ENCODE results near the gene AIG1. TPM values are rescaled to one million over a fixed set of nuclear protein-coding genes. Genes with fewer than 3 reads are reported as not detected.

The AIG1 gene
- total RNA-seq, 1 donor from 2014 or later = 32.2 TPM

DNA sequence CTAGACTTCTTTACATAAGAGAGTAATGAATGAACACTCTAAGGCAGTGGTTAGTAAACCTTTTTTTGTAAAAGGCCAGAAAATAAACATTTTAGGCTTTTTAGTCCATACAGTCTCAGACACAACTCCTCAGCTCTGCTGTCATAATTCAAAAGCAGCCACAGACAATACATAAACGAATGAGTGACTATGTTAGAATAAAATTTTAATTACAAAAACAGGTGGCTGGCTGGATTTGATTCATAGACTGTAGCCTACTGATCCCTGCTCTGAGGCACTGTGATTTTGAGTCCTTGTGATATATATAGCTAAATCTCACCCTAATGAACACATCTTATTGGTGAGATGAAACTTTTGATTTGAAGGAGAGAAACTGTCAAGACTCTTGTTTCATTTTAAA lies 155.1 kb downstream of the AIG1 start:
- TF ChIP-seq, protein P1, sequence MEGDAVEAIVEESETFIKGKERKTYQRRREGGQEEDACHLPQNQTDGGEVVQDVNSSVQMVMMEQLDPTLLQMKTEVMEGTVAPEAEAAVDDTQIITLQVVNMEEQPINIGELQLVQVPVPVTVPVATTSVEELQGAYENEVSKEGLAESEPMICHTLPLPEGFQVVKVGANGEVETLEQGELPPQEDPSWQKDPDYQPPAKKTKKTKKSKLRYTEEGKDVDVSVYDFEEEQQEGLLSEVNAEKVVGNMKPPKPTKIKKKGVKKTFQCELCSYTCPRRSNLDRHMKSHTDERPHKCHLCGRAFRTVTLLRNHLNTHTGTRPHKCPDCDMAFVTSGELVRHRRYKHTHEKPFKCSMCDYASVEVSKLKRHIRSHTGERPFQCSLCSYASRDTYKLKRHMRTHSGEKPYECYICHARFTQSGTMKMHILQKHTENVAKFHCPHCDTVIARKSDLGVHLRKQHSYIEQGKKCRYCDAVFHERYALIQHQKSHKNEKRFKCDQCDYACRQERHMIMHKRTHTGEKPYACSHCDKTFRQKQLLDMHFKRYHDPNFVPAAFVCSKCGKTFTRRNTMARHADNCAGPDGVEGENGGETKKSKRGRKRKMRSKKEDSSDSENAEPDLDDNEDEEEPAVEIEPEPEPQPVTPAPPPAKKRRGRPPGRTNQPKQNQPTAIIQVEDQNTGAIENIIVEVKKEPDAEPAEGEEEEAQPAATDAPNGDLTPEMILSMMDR (IDR thresholded peaks at IDR 0.05) = no peak
- H3K36me3 Mint-ChIP-seq (ENCODE audit: low read depth) = peaks cover 5% of the 10 kb centered on the region
- no peaks in the 10 kb centered on the region for H3K4me1 Mint-ChIP-seq (ENCODE audit: low read depth)
- no peak for DNase-seq (ENCODE audit: low spot score)
- no peaks in the 10 kb centered on the region for H3K9me3 Mint-ChIP-seq (ENCODE audit: low read depth)
- no peak overlapping the region for H3K27ac Mint-ChIP-seq (ENCODE audit: unreplicated experiment)
- H3K4me3 Mint-ChIP-seq (ENCODE audit: unreplicated experiment) = no peak overlapping the region
- no peaks in the 10 kb centered on the region for H3K27me3 Mint-ChIP-seq (ENCODE audit: low read depth)

DNA sequence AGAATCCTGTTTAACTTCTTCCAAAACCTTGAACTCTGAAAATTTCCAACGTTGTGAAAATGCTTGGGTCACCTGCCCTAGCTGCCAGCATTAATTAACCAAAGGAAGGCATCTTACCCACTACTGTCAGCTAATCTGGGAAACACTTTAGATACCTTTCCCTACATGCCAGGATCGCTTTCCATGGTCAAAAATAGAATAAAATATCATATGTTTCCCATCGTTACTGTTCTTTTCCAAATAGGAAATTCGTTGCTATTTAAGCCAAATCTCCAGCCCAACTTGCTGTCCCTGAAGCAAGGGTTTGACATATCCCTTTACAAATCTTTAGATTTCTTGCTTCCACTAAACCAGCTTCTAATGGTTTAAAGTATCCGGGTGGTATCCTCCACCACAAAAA lies 157.5 kb downstream of the AIG1 start:
- H3K4me3 Mint-ChIP-seq (ENCODE audit: unreplicated experiment) = no peak overlapping the region
- no peaks in the 10 kb centered on the region for H3K27me3 Mint-ChIP-seq (ENCODE audit: low read depth)
- H3K36me3 Mint-ChIP-seq (ENCODE audit: low read depth) = peaks cover 5% of the 10 kb centered on the region
- no peaks in the 10 kb centered on the region for H3K9me3 Mint-ChIP-seq (ENCODE audit: low read depth)
- H3K27ac Mint-ChIP-seq (ENCODE audit: unreplicated experiment) = no peak overlapping the region
- TF ChIP-seq, protein P1 (IDR thresholded peaks at IDR 0.05) = no peak
- no peak for DNase-seq (ENCODE audit: low spot score)
- H3K4me1 Mint-ChIP-seq (ENCODE audit: low read depth) = peaks cover 3% of the 10 kb centered on the region

DNA sequence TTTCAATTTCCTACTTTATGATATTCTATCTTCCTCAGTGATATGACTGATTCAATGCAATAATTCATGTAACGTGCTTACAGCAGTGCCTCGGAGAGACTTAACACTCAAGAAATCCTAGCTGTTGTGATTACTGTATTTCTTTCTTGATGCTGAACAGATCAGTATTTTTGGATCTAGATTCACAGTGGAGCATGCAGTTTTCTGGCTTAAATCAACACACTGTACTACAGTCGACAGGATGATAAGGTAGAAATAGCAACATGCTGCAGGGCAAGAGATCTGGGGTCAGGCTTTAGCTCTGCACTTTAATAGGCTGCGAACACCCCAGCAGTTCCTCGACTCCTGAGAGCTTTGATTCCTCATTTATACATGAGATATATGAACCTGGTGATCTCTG lies 161.0 kb downstream of the AIG1 start:
- Mint-ChIP-seq H3K27me3 (ENCODE audit: low read depth) (no peaks in the 10 kb centered on the region), H3K9me3 (ENCODE audit: low read depth) (no peaks in the 10 kb centered on the region), H3K27ac (ENCODE audit: unreplicated experiment) (no peak overlapping the region), H3K4me3 (ENCODE audit: unreplicated experiment) (no peak overlapping the region), H3K4me1 (ENCODE audit: low read depth) (peaks cover 6% of the 10 kb centered on the region), H3K36me3 (ENCODE audit: low read depth) (peaks cover 7% of the 10 kb centered on the region)
- DNase-seq (ENCODE audit: low spot score) = no peak
- TF ChIP-seq, protein P1 (IDR thresholded peaks at IDR 0.05) = no peak

DNA sequence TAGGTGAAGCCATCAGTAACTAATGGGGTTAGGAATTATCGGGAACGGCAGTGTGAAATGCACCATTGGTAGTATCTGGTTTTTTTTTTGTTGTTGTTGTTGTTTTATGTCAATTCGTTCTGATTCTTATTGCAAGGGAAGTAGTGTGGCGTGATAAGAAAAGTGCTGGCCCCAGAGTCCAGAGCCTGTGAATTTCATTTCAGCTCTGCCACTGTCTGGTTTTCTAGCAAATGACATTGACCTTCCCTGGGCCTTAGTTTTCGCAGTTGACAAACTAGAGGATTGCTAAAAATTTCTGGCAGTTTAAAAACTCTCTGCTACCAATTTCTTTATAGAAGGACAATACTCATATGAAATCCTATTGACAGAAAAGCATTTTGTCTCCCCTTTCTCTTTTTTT lies 161.6 kb downstream of the AIG1 start:
- TF ChIP-seq, protein P1 (IDR thresholded peaks at IDR 0.05) = no peak
- no peak for DNase-seq (ENCODE audit: low spot score)
- no peaks in the 10 kb centered on the region for H3K27me3 Mint-ChIP-seq (ENCODE audit: low read depth)
- no peak overlapping the region for H3K27ac Mint-ChIP-seq (ENCODE audit: unreplicated experiment)
- no peaks in the 10 kb centered on the region for H3K9me3 Mint-ChIP-seq (ENCODE audit: low read depth)
- H3K36me3 Mint-ChIP-seq (ENCODE audit: low read depth) = peaks cover 7% of the 10 kb centered on the region
- no peak overlapping the region for H3K4me3 Mint-ChIP-seq (ENCODE audit: unreplicated experiment)
- H3K4me1 Mint-ChIP-seq (ENCODE audit: low read depth) = peaks cover 6% of the 10 kb centered on the region

DNA sequence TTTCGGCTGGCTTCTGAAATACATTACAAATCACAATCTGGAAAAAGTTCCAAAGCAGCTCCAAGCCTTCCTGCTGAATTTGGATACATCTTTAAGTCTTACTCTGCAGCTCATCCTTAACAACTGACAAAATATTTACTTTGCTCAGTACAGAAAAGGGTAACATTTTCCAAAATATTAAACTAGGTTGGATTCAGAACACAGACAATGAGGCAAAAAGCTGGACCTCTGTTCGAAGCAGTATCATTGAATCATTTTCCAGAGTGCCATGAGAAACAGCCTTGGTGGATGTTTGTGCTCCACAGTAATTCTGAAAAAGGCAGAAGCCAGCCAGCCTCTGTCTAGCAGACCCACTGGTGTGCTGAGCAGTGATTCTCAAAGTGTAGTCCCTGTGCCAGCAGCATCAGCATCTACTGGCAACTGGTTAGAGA lies 162.1 kb downstream of the AIG1 start:
- DNase-seq (ENCODE audit: low spot score) = no peak
- no peak overlapping the region for H3K27ac Mint-ChIP-seq (ENCODE audit: unreplicated experiment)
- no peak overlapping the region for H3K4me3 Mint-ChIP-seq (ENCODE audit: unreplicated experiment)
- H3K36me3 Mint-ChIP-seq (ENCODE audit: low read depth) = peaks cover 7% of the 10 kb centered on the region
- no peaks in the 10 kb centered on the region for H3K9me3 Mint-ChIP-seq (ENCODE audit: low read depth)
- peaks cover 6% of the 10 kb centered on the region for H3K4me1 Mint-ChIP-seq (ENCODE audit: low read depth)
- no peaks in the 10 kb centered on the region for H3K27me3 Mint-ChIP-seq (ENCODE audit: low read depth)
- TF ChIP-seq, protein P1 (IDR thresholded peaks at IDR 0.05) = no peak

All from chondrocyte (in vitro differentiated cells).